22Rv1 (cell line): ENCODE measurements around the gene BNC2.

Source experiments
- CTCF ChIP-seq: fragments of 450-650 bp; IDR thresholded peaks from 2 replicates; pipeline ENCODE4 v1.5.1; 2017; ENCODE audit warnings: mild to moderate bottlenecking
- ZFX ChIP-seq: fragments of 450-650 bp; IDR thresholded peaks from 2 replicates; pipeline ENCODE4 v1.6.1; 2017; ENCODE audit warnings: antibody characterized with exemption, borderline replicate concordance

DNA sequence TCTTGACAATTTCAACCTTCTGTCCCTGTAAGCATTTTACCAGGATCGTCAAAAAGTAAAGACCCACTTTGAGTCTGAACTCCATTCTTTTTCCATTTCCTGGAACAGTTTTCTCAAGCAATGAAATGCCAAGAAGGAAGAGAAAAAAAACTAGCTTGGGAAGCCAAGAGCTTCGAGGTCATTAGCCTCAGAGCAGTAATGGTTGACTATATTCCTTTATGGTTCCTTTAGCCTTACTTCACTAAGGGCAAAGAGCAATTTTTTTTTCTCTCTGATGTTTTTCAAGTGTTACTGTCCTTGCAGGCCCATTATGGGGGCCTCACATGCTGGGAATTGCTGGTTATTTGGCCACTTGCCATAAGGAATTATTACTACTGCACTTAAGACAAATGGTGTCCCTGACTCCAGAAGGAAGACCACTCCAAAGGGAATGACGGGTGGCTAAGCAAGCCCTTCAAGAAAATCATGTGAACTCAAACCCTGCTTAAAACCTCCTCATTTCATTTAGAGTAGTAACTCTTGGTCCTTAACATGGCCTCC lies 37.1 kb downstream of the BNC2 start:
- TF ChIP-seq CTCF (no peak), ZFX (no peak)
